Measurements from ENCODE around the gene RNF182.

GRCh38 chr6:14001329-14002012, 76.7 kb downstream of the RNF182 start:
- TF ChIP-seq RAD21 (IDR thresholded peaks at IDR 0.05; ENCODE audit: low read length) = no peak
- TF ChIP-seq, protein P1, sequence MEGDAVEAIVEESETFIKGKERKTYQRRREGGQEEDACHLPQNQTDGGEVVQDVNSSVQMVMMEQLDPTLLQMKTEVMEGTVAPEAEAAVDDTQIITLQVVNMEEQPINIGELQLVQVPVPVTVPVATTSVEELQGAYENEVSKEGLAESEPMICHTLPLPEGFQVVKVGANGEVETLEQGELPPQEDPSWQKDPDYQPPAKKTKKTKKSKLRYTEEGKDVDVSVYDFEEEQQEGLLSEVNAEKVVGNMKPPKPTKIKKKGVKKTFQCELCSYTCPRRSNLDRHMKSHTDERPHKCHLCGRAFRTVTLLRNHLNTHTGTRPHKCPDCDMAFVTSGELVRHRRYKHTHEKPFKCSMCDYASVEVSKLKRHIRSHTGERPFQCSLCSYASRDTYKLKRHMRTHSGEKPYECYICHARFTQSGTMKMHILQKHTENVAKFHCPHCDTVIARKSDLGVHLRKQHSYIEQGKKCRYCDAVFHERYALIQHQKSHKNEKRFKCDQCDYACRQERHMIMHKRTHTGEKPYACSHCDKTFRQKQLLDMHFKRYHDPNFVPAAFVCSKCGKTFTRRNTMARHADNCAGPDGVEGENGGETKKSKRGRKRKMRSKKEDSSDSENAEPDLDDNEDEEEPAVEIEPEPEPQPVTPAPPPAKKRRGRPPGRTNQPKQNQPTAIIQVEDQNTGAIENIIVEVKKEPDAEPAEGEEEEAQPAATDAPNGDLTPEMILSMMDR (IDR thresholded peaks at IDR 0.05) = no peak
- TF ChIP-seq, protein P2, sequence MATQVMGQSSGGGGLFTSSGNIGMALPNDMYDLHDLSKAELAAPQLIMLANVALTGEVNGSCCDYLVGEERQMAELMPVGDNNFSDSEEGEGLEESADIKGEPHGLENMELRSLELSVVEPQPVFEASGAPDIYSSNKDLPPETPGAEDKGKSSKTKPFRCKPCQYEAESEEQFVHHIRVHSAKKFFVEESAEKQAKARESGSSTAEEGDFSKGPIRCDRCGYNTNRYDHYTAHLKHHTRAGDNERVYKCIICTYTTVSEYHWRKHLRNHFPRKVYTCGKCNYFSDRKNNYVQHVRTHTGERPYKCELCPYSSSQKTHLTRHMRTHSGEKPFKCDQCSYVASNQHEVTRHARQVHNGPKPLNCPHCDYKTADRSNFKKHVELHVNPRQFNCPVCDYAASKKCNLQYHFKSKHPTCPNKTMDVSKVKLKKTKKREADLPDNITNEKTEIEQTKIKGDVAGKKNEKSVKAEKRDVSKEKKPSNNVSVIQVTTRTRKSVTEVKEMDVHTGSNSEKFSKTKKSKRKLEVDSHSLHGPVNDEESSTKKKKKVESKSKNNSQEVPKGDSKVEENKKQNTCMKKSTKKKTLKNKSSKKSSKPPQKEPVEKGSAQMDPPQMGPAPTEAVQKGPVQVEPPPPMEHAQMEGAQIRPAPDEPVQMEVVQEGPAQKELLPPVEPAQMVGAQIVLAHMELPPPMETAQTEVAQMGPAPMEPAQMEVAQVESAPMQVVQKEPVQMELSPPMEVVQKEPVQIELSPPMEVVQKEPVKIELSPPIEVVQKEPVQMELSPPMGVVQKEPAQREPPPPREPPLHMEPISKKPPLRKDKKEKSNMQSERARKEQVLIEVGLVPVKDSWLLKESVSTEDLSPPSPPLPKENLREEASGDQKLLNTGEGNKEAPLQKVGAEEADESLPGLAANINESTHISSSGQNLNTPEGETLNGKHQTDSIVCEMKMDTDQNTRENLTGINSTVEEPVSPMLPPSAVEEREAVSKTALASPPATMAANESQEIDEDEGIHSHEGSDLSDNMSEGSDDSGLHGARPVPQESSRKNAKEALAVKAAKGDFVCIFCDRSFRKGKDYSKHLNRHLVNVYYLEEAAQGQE (IDR thresholded peaks at IDR 0.05; ENCODE audit: low read depth, low read length) = 0 out of 2 replicates have a peak, but pooled peaks have one; percentile 58
- peak; percentile 12 to 70; a peak in 1 of 4 replicates for TF ChIP-seq EP300 (IDR thresholded peaks at IDR 0.05; ENCODE audit: borderline replicate concordance in 1 of 2, low read depth in 1 of 2, low read length in 1 of 2)
- no peak for TF ChIP-seq GABPA (IDR thresholded peaks at IDR 0.05; ENCODE audit: low read depth)
- no peak for TF ChIP-seq CHD2 (IDR thresholded peaks at IDR 0.05; ENCODE audit: low read length, partially characterized antibody)
- TF ChIP-seq FOSL2 (IDR thresholded peaks at IDR 0.05; ENCODE audit: borderline replicate concordance, low read depth) = peak; percentile 91
- peak; percentile 83; the same call in 1 of the 2 replicates for TF ChIP-seq RXRA (IDR thresholded peaks at IDR 0.05; ENCODE audit: borderline replicate concordance, low read depth)
- peak; percentile 27; the same call in 1 of the 2 replicates for TF ChIP-seq TEAD4 (IDR thresholded peaks at IDR 0.05; ENCODE audit: borderline replicate concordance, insufficient read depth)
- peak; percentile 74 for TF ChIP-seq MAX (IDR thresholded peaks at IDR 0.05; ENCODE audit: low read depth)
- TF ChIP-seq POLR2AphosphoS5 (IDR thresholded peaks at IDR 0.05; ENCODE audit: low read depth, low read length) = peak; percentile 41; the same call in 1 of the 2 replicates
